Measurements from ENCODE around the gene DNAH6. TPM values are rescaled to one million over a fixed set of nuclear protein-coding genes. Genes with fewer than 3 reads are reported as not detected.

The DNAH6 gene
- total RNA-seq, 1 donor from 2014 or later = 2.6 TPM

GRCh38 chr2:84749442-84749841 is 233.1 kb downstream of the DNAH6 start:
- Histone ChIP-seq H4K20me1 (ENCODE audit: low read depth) (no peaks in the 10 kb centered on the region), H3K4me1 (no peaks in the 10 kb centered on the region), H3F3A (ENCODE audit: low read depth) (no peaks in the 10 kb centered on the region), H3K27ac (no peak overlapping the region), H3K79me2 (ENCODE audit: low read depth) (no peaks in the 10 kb centered on the region), H3K9ac (no peak overlapping the region), H3K27me3 (no peaks in the 10 kb centered on the region), H2AFZ (replicated peaks) (no peak overlapping the region), H3K4me2 (no peak overlapping the region), H3K9me3 (ENCODE audit: low read depth) (no peaks in the 10 kb centered on the region), H3K36me3 (no peaks in the 10 kb centered on the region), H3K4me3 (no peak overlapping the region)
- Mint-ChIP-seq H3K9me3 (no peaks in the 10 kb centered on the region), H3K4me1 (no peaks in the 10 kb centered on the region), H3K4me3 (no peak overlapping the region), H3K27ac (no peak overlapping the region), H3K36me3 (no peaks in the 10 kb centered on the region), H3K27me3 (ENCODE audit: insufficient read depth, low read depth) (no peaks in the 10 kb centered on the region)
- TF ChIP-seq EZH2 (IDR thresholded peaks at IDR 0.05) (no peak), EZH2phosphoT487 (IDR thresholded peaks at IDR 0.05) (no peak)
- TF ChIP-seq, protein P1, sequence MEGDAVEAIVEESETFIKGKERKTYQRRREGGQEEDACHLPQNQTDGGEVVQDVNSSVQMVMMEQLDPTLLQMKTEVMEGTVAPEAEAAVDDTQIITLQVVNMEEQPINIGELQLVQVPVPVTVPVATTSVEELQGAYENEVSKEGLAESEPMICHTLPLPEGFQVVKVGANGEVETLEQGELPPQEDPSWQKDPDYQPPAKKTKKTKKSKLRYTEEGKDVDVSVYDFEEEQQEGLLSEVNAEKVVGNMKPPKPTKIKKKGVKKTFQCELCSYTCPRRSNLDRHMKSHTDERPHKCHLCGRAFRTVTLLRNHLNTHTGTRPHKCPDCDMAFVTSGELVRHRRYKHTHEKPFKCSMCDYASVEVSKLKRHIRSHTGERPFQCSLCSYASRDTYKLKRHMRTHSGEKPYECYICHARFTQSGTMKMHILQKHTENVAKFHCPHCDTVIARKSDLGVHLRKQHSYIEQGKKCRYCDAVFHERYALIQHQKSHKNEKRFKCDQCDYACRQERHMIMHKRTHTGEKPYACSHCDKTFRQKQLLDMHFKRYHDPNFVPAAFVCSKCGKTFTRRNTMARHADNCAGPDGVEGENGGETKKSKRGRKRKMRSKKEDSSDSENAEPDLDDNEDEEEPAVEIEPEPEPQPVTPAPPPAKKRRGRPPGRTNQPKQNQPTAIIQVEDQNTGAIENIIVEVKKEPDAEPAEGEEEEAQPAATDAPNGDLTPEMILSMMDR (IDR thresholded peaks at IDR 0.05) = no peak
- no peak for DNase-seq (ENCODE audit: low spot score)

DNA sequence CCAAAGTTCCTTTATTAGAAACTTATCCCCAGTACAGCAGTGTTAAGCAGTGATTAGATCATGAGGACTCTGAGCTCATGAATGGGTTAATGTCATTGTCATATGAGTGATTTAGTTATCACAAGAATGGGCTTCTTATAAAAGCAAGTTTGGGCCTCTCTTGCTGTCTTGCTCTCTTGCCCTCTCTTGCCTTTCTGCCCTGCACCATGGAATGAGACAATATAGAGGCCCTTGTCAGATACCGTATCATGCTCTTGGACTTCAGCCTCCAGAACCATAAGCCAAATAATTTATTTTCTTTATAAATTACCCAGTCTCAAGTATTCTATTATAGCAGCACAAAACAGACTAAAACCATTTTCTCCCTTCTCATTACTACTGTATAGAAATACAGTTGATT is 238.8 kb downstream of the DNAH6 start:
- H3K27ac ChIP-seq = no peak overlapping the region
- no peaks in the 10 kb centered on the region for H3K36me3 Mint-ChIP-seq
- no peaks in the 10 kb centered on the region for H3K4me1 Mint-ChIP-seq
- no peaks in the 10 kb centered on the region for H3K79me2 ChIP-seq (ENCODE audit: low read depth)
- no peak overlapping the region for H3K27ac Mint-ChIP-seq
- no peaks in the 10 kb centered on the region for H3F3A ChIP-seq (ENCODE audit: low read depth)
- TF ChIP-seq, protein P1 (IDR thresholded peaks at IDR 0.05) = no peak
- TF ChIP-seq EZH2 (IDR thresholded peaks at IDR 0.05) = no peak
- no peak for TF ChIP-seq EZH2phosphoT487 (IDR thresholded peaks at IDR 0.05)
- no peak for DNase-seq (ENCODE audit: low spot score)
- H3K9me3 Mint-ChIP-seq = no peaks in the 10 kb centered on the region
- H3K36me3 ChIP-seq = no peaks in the 10 kb centered on the region
- no peaks in the 10 kb centered on the region for H3K27me3 ChIP-seq
- no peak overlapping the region for H3K4me3 Mint-ChIP-seq
- no peaks in the 10 kb centered on the region for H3K27me3 Mint-ChIP-seq (ENCODE audit: insufficient read depth, low read depth)
- no peak overlapping the region for H3K4me3 ChIP-seq
- H4K20me1 ChIP-seq (ENCODE audit: low read depth) = no peaks in the 10 kb centered on the region
- no peaks in the 10 kb centered on the region for H3K4me1 ChIP-seq
- H2AFZ ChIP-seq (replicated peaks) = no peak overlapping the region
- no peak overlapping the region for H3K9ac ChIP-seq
- H3K9me3 ChIP-seq (ENCODE audit: low read depth) = no peaks in the 10 kb centered on the region
- H3K4me2 ChIP-seq = no peak overlapping the region

- Mint-ChIP-seq H3K27me3 (ENCODE audit: insufficient read depth, low read depth) (no peaks in the 10 kb centered on the region), H3K9me3 (no peaks in the 10 kb centered on the region), H3K27ac (no peak overlapping the region), H3K36me3 (no peaks in the 10 kb centered on the region), H3K4me1 (no peaks in the 10 kb centered on the region), H3K4me3 (no peak overlapping the region)
- TF ChIP-seq, protein P1 (IDR thresholded peaks at IDR 0.05) = no peak
- TF ChIP-seq EZH2phosphoT487 (IDR thresholded peaks at IDR 0.05) (no peak), EZH2 (IDR thresholded peaks at IDR 0.05) (no peak)
- no peaks in the 10 kb centered on the region for H3K9me3 ChIP-seq (ENCODE audit: low read depth)
- H3K79me2 ChIP-seq (ENCODE audit: low read depth) = no peaks in the 10 kb centered on the region
- no peaks in the 10 kb centered on the region for H3K27me3 ChIP-seq
- no peaks in the 10 kb centered on the region for H4K20me1 ChIP-seq (ENCODE audit: low read depth)
- H3F3A ChIP-seq (ENCODE audit: low read depth) = no peaks in the 10 kb centered on the region
- no peak overlapping the region for H3K9ac ChIP-seq
- no peak overlapping the region for H3K27ac ChIP-seq
- no peak overlapping the region for H3K4me2 ChIP-seq
- no peak for DNase-seq (ENCODE audit: low spot score)
- no peak overlapping the region for H2AFZ ChIP-seq (replicated peaks)
- H3K36me3 ChIP-seq = no peaks in the 10 kb centered on the region
- no peak overlapping the region for H3K4me3 ChIP-seq
- no peaks in the 10 kb centered on the region for H3K4me1 ChIP-seq
Observed at GRCh38 chr2:84757648-84758047, 241.3 kb downstream of the DNAH6 start.

Measured in neural progenitor cell (in vitro differentiated cells).